NCI-H1930 (cell line): ENCODE results near the gene TM9SF4.
"Not testable (repeated sequence)": the region's sequence is repeated elsewhere in the genome, so short reads cannot be mapped to it uniquely, and the experiment has no call there.

Experiments
- DNase-seq, 2 experiments: peaks; one replicate each; lab custom pipeline; 2025; lab: John Stamatoyannopoulos, UW

TM9SF4 gene

DNA sequence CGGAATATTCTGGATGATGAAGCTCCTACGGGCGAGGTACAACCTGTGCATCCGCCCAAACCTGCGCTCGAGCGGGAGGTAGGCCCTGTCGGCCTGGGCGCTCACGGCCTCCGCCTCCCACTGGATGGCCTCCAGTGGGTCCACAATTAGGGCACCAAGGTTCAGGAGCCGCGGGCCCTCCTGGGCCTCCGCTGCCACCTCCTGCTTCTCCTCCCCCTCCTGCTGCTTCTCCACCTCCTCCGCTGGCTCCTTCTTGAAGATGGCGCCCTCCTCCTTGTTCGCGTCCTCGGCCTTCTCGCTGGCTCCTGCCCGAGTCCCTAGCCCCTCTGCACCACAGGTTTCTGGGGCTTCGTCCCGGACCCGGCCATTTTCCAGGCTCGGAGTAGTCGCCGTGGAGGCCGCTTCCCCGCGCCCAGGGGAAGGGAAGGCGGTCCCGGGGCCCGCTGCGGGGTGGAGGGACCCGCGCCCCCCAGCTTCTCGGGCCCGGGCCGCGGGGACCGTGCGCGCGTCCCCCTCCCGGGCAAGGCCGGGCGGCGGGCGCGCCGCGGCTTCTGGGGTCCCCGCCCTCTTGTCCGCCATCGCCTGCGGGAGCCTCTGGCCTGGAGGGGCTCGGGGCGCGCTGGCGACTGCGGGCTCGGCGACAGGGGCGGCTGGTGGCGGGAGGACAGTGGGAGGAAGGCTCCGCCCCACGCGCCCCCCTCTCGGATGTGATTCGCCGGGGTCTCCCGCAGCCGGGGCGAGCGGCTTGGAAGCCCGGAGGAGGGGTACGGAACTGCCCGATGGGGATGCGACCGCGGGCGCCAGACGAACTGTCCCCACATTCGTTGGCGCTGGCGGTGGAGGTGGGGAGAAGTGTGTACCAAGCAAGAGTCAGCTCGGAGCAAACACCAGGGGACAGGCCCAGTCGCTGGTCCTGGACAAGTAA, 80.4 kb downstream of the TM9SF4 start:
- DNase-seq: peak; percentile 52 to 62

DNA sequence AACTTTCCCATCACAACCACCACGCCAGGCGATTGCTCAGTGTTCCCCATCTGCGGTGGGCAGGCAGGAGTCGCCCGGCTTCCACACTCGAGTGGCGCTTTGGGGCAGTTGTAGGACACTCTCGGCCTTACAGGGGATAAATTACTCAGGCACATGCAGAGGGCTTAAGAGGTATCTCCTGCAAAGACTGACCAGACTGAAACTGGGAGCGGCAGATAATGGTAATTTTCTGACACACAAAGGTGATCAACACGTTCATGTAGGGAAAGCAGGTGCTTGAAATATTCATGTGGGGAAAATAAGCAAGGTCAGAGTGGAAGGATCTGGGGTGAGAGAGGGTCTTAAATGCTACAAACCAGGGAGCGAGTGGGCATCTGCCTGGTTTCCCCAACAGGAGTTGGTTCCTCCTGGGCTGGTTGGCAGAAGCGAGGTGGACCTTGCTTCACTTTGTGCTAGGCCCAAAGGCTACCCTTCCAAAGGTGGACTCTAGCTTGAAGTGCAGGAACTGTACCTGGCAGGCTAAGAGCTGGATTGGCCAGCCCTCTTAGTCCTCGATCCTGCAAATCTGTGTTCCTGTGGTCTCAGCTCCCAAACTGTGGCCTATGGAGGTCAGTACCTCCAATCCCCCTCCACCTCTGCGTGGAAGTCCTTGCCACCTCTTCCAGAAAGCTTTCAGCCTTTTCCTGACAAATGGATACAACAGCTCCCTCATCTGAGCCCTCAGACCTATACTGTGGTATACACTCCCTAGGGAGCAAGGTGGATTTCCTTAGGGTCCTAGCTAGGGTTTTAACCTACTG, 81.3 kb downstream of the TM9SF4 start:
- peak in 1 of 2 experiments; percentile 39 for DNase-seq

DNA sequence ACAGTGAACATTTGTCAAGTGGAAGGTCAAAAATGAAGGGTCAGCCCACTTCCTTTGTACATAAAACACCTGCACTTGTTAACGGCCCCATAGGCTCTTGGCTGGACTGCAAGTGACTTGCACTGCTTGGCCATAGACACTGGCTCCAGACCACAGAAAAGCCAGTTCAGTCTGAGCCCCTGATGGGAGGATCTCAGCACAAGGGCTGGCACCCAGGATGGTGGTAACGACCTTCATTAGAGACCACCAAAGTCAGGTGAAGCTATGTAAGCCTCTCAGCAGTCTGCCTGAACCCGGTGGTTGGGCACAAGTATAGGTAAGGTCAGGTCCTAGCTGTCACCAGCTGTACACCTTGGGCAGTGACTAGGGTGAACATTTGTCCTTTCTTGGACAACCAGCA, 81.9 kb downstream of the TM9SF4 start:
- no peak for DNase-seq

DNA sequence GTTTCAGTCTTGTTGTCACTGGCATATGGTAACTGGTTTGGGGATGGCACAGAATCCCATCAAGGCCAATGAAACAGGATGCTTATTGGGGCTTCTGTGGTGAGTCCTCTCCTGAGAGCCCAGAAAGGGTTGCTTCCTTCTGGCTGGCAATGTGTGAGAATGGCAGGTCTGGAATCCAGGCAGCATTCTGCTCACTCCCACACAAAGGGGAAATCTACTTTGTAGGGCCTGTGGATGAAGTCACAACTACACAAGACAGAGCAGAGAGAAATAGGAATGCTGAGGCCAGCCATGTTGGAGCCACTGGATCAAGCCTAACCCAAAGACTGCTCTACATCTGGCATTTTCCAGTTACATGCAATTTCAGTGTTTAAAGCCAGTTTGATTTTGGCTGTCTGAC, 82.4 kb downstream of the TM9SF4 start:
- no peak for DNase-seq

DNA sequence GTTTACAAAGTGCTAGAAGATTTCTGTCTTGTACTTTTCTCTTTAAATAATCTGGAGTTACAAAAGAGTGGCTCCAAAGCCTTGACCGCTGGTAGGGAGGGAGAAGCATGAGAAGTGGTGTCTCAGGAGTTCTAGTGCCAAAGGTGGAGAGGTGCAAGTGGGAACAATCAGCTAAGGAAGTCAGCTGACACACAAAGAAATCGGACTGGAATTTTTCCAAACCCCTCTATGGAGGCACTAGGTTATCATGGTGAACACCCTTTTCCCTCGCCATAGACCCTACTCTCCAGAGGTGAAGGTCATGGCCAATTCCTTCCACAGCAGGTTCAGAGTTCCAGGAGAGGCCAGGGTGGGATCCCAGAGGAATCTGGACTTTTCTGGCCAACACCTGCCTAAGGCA, 83.2 kb downstream of the TM9SF4 start:
- no peak for DNase-seq

DNA sequence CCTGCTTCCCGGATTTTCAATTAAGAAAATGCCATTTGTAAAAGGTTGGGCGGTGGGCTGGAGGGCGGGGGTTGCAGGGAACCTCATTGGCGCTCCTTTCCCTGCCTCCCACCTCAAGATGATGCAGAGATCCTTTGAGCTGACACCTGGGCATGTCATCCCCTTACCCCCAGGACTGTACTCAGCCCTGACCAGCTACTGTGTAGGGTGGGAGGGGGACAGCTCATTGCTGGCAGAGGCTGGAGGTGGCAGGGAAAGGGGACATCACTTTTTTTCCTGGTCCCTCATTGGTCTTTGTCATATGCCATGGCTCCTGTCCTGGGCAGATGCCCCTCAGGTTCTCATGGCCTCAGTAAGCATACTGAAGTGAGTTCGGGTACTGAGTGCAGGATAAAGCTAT, 83.8 kb downstream of the TM9SF4 start:
- not testable (repeated sequence) for DNase-seq

DNA sequence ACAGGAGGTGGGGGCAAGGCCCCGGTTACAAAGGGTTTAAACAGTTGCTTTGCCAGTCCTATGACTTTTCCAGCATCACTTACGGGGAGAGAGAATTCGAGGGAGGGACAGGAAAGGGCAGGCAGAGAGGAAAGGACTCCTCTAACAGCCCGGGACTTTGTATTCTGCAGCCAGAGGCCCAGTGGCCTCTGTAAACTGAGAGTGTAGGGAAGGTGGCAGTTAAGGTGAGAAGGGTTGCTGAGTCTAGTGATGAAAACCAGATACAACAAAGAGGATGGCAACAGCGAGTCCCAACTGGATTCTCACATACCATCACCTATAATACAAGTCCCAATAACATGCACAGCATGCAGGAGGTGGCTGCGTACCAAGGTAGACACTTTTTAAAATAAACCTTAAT, 84.5 kb downstream of the TM9SF4 start:
- DNase-seq: no peak

DNA sequence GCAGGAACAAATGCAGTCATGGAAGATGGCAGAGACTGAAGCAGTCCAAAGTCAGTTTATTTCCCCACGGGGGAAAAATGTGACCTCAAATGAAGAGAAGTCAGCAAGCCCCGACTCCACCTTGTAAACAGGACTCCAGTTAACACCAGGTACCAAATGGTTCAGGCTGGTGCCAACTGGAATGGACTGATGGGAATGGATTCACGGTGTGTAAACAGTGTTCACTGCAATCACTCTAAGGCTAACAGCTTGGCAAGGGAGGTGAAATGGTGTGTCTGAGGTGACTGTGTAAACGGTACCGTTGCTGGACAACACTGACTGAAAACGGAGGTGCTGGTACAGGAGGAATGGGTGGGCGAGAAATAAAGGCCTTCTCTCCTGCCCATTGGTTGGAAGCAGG, 86.1 kb downstream of the TM9SF4 start:
- no peak for DNase-seq

DNA sequence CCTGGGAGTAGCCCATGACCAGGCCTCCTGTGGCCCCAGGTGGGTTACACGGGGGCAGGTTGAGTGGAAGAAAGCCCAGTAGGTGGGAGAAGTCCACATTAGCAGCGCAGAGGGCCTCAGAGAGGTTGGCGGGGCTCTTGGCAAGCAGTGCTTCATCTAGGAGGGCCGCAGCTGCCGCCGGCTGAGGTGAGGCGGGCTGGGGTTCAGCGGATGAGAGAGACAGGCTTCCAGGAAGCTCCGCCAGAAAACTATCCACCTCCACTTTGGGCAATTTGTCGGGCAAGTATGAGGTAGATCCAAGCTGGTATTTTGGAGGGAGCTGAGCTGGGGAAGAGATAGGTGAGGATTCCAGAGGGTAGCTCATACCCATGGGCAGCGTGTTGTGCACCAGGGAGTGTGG, 87.1 kb downstream of the TM9SF4 start:
- not testable (repeated sequence) for DNase-seq

DNA sequence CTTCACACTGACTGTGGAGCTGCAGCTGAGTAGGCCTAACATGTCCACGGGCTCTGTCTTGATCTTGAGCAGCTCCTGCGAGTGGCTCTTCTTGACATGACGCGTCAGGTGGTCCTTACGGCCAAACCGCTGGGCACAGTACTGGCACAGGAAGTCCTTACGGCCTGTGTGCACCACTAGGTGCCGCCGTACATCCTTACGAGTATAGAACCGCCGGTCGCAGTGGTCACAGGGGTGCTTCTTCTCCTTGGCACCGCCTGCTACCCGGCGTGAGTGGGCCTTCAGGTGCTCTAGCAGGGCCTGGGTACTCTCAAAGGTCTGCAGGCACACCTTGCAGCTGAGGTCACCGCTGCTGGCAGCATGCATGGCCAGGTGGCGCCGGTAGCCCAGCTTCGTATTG, 87.6 kb downstream of the TM9SF4 start:
- not testable (repeated sequence) for DNase-seq

DNA sequence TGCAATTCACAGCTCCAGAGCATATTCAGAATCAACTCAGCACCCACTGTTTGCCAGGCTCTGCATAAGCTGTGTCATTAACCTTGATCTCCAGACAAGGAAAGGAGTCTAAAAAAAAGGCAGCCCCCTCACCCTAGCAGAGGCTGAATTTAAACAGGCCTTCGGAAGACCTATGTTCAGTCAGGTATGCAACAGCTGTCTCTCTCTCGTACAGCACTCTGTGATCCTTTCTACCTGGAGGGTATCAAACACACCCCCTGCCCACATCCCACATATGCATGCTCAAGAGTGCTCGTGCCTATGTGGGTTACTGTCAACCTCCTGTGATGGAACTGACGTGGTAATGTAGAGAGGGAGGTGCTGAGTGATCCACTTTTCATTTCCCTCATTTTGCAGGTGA, 89.5 kb downstream of the TM9SF4 start:
- no peak for DNase-seq

DNA sequence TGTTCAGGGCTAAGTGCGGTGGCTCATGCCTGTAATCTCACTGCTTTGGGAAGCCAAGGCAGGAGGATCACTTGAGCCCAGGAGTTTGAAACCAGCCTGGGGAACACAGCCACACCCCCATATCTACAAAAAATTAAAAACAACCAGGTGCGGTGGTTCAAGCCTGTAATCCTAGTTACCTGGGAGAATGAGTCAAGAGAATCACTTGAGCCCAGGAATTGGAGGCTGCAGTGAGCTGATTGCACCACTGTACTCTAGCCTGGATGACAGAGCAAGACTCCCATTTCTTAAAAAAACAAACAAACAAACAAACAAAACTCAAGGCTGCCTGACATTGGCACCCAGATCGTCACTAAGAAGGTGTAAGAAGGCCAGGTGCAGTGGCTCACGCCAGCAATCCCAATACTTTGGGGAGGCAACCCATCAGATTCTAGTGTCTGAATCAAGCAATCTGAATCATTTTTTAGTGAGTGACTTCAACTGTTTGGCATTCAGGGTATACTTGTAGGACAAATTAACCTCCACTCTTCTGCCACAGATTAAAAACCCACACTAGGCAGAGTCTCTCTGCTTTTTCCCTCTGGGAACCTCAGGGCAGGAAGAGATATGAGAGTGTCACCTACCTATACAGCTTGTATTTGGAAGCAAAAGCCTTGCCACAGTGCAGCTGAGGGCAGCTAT, 91.9 kb downstream of the TM9SF4 start:
- no peak for DNase-seq

DNA sequence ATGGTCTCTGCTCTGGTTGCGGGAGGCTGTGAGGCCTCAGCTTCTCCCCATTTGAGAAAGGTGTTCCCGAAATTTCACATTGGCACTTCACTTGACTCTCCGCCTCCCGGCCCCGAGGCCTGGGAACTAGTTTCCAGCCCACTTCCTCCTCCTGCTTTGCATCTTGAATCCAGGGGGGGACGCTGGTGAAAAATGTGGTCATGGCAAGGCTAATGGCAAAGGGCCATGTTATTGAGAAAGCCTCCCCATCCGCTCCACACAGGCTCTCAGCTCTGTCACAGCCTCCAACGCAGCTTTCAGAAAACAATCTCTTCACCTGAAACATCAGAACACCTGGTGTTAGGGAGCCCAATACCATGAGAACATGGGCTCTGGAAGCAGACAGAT, 92.5 kb downstream of the TM9SF4 start:
- DNase-seq: no peak

DNA sequence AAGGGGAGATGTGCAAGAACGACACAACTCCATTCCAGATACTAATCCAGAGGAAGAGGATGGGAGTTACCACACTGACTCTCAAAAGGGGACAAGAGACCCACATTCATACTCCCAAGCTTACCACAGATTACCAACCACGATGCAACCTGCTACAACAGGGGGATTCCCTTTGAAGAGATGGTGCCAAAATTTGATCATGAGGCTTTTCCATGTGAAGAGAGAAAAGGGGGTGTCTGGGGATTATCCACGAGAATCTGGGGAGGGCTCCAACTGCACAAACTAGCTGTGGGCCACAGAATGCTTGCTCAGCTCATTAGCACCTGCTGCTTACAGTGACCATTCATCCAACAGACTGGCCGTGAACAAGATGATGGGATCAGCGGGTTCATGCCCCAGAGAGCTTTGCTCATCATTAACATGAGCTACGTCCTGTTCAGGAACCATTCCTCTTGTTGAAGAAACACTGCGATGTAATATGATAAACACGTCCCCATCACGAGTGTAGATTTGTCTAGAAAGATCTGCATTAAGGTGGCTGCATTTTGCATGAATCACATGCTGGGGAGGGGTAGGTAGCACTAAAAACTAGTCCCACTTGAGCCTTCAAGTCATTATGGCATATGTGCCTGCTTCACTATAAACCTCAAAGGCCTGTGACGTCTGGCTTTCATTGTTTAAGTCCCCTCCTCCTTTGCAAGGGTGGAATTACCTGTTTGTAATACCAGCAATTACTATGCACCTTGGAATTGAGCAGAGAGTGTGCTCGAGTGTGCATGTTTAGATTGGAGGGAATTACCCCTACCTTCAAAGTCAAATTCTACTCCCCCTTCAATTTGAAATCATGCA, 94.1 kb downstream of the TM9SF4 start:
- DNase-seq: no peak

DNA sequence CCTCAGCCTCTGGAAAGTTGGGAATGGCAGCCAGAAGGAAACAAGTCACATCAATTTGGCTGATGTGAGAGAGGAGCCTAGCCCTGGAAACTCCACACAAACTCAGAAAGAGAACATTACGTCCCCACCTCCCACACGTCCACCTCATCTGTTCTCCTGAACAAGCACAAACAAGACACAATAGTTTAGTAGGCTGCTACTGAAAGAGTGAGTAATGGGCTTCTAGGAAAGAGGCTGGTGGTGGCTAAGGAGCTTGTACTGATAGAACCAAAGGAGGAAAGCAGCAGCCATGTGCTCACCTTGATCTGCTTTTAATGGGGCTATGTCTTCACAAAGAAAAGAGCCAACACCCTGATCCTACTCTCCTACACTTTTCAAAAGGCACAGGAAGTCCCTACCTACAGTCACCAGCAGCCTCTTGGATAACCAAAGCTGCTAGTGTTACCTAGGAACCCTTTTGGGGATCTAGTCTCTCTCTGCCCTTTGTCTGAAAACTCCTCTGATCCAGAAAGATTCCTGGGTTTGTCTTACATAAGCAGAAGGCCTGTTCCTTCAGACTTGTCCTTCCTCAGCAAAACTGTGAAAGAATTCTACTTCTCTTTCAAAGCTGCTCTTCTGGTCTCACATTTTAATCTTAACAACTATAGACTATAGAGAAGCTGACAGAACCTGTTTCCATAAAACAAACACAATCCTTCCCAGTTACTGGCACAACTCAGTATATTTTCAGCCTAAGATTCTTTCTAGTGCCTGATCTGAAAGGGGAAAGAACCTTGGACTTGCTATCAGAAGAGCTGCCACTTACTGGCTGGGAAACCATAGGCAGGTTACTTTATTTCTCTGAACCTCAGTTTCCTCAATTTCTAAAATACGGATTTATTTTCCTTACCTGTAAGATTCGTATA, 94.9 kb downstream of the TM9SF4 start:
- DNase-seq: no peak

DNA sequence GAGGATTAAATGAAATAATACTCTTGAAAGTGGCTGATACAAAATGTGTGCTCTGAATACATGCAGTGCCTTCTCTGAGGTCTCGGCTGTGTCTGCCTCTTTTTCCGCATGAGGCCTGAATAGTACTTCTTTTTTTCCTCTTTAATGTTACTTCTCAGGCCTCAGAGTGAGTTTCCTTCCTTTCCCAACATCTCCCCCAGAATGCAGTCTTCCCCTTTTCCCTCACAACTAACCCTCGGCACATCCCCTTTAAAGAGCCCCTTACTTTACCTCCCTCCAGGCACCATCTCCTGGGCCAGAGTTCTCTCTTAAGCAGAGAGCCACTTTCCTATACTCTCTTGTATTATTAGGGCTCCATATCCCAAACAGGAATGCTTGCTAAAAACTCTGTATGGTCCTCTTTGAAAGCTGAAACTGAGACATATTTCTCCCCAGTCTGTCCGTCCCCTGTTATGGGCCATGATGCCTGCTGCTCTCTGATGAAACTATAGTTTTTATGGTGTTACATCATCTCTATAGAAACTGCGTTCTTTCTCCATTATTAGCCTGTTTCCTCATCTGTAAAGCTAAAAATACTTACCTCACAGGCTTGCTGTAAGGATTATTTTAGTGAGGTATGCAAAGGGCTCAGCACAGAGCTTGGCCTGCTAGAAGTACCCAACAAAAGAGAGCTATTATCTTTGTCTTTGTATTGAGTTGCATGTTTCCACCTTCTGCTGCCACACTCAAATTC, 95.8 kb downstream of the TM9SF4 start:
- no peak for DNase-seq

DNA sequence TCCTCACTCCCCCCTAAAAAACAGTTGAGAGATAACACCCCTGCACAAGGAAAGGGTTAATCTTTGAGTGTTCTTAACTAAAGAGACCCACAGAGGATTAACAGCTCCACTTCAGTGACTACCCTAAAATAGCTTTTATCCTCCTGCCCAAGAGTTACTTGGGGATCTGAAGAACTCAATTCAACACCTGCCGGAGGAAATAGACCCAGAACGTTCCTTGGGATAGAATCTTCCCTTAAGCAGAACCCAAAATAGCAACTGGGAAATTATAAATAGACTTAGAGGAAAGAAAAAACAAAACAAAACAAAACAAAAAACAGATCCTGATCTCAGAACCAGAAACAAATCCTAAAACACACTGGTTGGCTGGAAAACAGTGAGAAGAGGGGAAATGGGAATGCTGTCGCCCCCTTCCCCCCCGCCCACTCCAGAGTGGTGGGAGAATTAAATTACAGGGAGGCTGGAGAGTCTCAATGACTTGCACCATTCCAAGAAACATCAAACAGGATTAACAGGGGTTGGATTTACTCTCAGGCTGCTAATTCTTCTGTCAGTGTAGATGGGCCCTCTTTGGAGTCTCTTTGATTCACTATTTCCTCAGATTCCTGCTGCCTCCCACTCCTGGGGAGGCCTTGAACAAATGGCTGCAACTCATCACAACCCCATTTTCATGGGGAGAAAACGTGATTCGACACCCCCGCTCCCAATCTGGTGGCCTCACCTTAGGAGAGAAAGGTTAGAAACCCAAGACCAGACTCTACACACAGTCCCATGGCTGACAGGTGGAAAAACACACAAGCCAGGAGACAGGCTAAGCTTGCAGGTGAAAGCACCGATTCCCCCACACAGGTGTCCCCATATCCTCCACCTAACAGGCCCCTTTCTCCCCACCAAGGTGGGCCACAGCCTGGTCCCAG, 96.6 kb downstream of the TM9SF4 start:
- no peak for DNase-seq

DNA sequence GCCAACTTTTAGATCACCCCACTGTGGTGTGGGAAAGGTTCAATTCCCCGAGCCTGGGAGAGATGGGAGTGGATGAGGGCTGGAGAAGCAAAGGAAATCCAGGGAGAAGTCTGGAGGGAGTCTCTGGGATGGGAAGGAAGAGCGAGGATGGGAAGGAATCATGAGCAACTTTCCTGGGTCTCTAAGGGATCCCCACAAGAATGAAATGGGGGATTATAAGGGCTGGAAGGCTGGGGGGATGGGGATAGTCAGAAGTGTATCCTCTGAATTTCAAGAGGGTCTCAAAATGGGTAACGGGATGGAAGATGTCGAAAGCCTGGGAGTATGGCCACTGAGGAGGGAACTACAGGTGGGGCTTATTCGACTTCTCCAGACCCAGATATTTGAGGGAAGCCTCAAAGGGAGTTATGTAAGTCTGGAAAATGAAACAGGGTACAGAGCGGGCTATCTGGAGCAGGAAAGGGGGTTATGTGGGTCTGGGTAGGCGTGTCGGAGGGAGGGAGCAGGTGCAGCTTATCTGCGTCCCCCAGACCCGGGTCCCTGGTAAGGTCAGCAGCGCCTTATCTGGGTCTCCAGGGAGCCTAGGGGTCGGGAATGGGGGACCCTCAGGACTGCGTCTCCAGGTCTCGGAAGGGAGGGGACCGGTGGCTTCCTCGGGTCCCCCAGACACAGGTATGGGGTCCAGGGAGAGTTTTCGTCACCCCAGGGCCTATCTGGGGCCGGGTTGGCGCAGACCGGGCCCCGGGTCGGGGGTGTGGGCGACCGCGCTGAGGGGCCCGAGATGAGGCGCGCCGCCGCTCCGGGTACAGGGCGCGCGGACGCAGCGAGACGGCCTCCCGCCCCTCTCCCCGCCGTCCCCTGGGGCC, 97.5 kb downstream of the TM9SF4 start:
- DNase-seq: no peak
